ENCODE data around the gene OTP. TPM values are rescaled to one million over a fixed set of nuclear protein-coding genes. Genes with fewer than 3 reads are reported as not detected.
"Not testable (repeated sequence)": the region's sequence is repeated elsewhere in the genome, so short reads cannot be mapped to it uniquely, and the experiment has no call there.

Gene OTP
- polyA plus RNA-seq, 1 experiment, result not detected

DNA sequence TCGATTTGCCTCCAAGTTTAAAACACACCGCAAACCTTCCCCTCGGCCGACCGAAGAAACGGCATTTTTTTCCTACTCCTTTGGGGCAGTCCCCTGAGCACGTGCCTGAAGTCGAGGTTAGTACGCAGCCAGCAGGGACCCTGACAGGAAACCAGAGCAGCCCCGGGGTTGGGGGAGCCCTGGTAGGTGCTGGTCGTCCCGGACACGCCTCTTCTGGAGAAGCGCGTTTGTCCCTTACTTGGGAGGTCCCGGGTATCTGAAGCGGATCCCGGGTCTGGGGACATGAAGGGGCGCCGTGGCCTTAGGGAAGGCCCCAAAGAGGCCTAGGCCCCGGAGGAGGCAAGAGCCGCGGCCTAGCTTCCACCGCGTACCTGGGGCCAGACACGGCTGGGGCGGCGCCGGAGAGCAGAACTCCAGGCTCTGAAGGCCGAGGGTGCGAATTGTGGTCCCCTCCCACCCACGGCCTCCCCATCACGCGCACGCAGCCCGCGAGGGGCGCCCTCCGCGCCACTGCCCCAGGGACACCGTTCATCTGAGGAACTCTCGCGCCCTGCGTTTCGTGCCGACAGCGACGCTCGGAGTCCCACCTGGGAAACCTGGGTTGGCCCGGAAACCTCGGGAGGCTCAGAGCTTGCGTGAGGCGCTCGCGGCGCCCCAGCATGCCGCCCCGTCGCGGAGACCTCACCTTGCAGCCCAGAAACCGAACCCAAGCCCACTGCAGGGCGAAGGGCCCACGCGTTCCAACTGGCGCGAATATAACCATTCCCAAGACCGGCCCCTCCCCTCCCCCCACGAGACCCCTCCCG is 10.4 kb downstream of the OTP start:
- no peak overlapping the region for H3K4me3 ChIP-seq (ENCODE audit: low read depth, low read length)
- no peak overlapping the region for H3K27ac ChIP-seq (ENCODE audit: low read depth, low read length)
- no peak for DNase-seq (ENCODE audit: low read depth, low spot score)
- ChIA-PET POLR2A (interaction anchor here (0.7 kb wide), 1 partner anchor 264 kb away, joined by 3 read pairs; no protein-coding TSS in a partner anchor), CTCF (interaction anchor here (0.6 kb wide), 1 partner anchor 23 kb away, joined by 3 read pairs; no protein-coding TSS in a partner anchor)
- TF ChIP-seq, protein P1, sequence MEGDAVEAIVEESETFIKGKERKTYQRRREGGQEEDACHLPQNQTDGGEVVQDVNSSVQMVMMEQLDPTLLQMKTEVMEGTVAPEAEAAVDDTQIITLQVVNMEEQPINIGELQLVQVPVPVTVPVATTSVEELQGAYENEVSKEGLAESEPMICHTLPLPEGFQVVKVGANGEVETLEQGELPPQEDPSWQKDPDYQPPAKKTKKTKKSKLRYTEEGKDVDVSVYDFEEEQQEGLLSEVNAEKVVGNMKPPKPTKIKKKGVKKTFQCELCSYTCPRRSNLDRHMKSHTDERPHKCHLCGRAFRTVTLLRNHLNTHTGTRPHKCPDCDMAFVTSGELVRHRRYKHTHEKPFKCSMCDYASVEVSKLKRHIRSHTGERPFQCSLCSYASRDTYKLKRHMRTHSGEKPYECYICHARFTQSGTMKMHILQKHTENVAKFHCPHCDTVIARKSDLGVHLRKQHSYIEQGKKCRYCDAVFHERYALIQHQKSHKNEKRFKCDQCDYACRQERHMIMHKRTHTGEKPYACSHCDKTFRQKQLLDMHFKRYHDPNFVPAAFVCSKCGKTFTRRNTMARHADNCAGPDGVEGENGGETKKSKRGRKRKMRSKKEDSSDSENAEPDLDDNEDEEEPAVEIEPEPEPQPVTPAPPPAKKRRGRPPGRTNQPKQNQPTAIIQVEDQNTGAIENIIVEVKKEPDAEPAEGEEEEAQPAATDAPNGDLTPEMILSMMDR (IDR thresholded peaks at IDR 0.05; ENCODE audit: low read depth, low read length), result no peak
- H3K9me3 ChIP-seq (ENCODE audit: control insufficient read depth, insufficient read depth, low read length), result peaks cover 10% of the 10 kb centered on the region; the same call in 1 of the 2 replicates
- H3K27me3 ChIP-seq (ENCODE audit: control insufficient read depth, insufficient read depth, low read length), result peaks cover 72% of the 10 kb centered on the region

DNA sequence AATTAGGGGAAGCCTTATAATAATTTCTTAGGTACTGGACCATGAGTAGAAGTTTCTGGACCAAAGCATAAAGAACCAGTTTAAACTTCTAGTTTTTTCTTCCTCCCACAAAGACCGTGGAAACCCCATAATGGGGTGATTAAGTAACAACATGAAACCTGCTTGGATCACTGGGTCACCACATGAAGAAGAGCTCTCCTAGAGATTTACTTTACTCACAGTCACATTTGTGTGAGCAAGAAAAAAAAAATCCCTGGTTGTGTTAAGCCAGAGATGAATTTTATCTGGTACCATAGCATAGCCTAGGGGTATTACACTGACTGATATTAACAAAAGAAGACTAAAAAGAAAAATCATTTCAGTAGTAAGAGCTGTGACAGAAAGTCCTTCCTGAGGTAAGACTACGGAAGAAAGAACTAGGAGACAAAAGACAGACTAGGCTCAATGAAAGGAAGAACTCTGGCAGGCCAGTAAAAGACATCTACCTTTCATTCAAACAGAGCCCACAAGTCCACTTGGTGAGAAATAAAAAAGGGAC is 15.2 kb downstream of the OTP start:
- Histone ChIP-seq H3K27me3 (ENCODE audit: control insufficient read depth, insufficient read depth, low read length) (peaks cover 30% of the 10 kb centered on the region), H3K9me3 (ENCODE audit: control insufficient read depth, insufficient read depth, low read length) (peaks cover 5% of the 10 kb centered on the region; the same call in 1 of the 2 replicates), H3K27ac (ENCODE audit: low read depth, low read length) (no peak overlapping the region), H3K4me3 (ENCODE audit: low read depth, low read length) (no peak overlapping the region)
- ChIA-PET POLR2A (no interaction called here), CTCF (no interaction called here)
- TF ChIP-seq, protein P1 (IDR thresholded peaks at IDR 0.05; ENCODE audit: low read depth, low read length), result no peak
- DNase-seq (ENCODE audit: low read depth, low spot score), result no peak

DNA sequence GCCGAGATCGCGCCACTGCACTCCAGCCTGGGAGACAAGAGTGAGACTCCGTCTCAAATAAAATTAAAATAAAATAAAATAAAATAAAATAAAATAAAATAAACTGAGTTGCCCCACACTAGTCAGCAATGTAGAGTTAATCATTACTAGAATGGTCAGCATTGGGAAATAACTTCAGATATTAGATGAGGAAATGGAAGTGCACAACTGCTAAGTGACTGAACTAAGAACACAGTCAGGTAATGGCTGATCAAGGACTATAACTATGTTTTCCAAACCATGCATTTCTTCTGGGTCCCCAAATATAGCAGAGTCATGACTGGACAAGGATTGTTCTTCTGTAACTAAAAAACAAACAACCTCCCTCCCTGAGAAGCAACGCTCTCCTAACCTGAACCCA is 17.1 kb downstream of the OTP start:
- TF ChIP-seq, protein P1 (IDR thresholded peaks at IDR 0.05; ENCODE audit: low read depth, low read length), result no peak
- H3K9me3 ChIP-seq (ENCODE audit: control insufficient read depth, insufficient read depth, low read length), result no peaks in the 10 kb centered on the region
- ChIA-PET CTCF (no interaction called here), POLR2A (no interaction called here)
- peaks cover 14% of the 10 kb centered on the region for H3K27me3 ChIP-seq (ENCODE audit: control insufficient read depth, insufficient read depth, low read length)
- DNase-seq (ENCODE audit: low read depth, low spot score), result no peak
- H3K4me3 ChIP-seq (ENCODE audit: low read depth, low read length), result no peak overlapping the region
- no peak overlapping the region for H3K27ac ChIP-seq (ENCODE audit: low read depth, low read length)

DNA sequence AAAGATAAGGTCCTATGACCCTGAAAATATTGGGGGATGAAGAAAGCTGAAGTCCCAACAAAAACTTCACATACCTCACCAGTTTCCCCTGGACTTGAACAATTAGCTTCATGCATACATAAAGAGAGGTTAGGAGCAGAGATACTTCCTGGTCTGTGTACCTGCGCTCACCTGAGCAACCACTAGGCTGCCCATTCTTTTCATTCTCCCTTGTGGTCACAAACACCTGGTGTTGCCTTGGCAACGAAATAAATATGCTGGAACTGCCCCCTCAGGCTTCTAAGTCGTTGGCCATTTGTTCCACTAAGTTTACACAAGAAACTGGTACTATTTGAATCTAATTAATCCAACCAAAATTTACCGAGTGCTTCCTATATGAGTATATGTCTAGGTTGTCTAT is 18.1 kb downstream of the OTP start:
- TF ChIP-seq, protein P1 (IDR thresholded peaks at IDR 0.05; ENCODE audit: low read depth, low read length), result no peak
- no peak overlapping the region for H3K27ac ChIP-seq (ENCODE audit: low read depth, low read length)
- no peak for DNase-seq (ENCODE audit: low read depth, low spot score)
- ChIA-PET CTCF (no interaction called here), POLR2A (interaction anchor here (0.7 kb wide), 1 partner anchor 41 kb away, joined by 5 read pairs; no protein-coding TSS in a partner anchor)
- H3K4me3 ChIP-seq (ENCODE audit: low read depth, low read length), result no peak overlapping the region
- peaks cover 7% of the 10 kb centered on the region for H3K27me3 ChIP-seq (ENCODE audit: control insufficient read depth, insufficient read depth, low read length)
- no peaks in the 10 kb centered on the region for H3K9me3 ChIP-seq (ENCODE audit: control insufficient read depth, insufficient read depth, low read length)

DNA sequence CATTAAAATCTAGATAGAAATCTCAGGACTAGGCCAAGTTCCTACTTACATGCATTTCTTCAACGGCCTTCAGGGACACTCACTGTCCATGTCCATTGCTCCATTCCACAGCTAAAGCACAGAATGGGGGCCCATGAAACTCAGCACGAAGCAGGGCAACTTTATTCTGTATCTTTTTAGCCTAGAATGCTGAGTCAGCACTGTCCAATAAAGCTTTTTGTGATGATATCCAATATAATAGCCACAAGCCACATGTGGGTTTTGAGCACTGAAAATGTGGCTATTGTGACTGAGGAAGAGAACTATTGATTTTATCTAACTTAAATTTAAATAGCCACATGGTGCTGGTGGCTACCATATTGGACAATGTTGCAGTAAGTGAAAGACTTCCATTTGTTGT is 21.6 kb downstream of the OTP start:
- TF ChIP-seq, protein P1 (IDR thresholded peaks at IDR 0.05; ENCODE audit: low read depth, low read length), result no peak
- Histone ChIP-seq H3K9me3 (ENCODE audit: control insufficient read depth, insufficient read depth, low read length) (no peaks in the 10 kb centered on the region), H3K4me3 (ENCODE audit: low read depth, low read length) (no peak overlapping the region), H3K27ac (ENCODE audit: low read depth, low read length) (no peak overlapping the region), H3K27me3 (ENCODE audit: control insufficient read depth, insufficient read depth, low read length) (peaks cover 2% of the 10 kb centered on the region)
- ChIA-PET CTCF (no interaction called here), POLR2A (interaction anchor here (0.5 kb wide), 1 partner anchor 181 kb away, joined by 4 read pairs; no protein-coding TSS in a partner anchor)
- DNase-seq (ENCODE audit: low read depth, low spot score), result no peak

DNA sequence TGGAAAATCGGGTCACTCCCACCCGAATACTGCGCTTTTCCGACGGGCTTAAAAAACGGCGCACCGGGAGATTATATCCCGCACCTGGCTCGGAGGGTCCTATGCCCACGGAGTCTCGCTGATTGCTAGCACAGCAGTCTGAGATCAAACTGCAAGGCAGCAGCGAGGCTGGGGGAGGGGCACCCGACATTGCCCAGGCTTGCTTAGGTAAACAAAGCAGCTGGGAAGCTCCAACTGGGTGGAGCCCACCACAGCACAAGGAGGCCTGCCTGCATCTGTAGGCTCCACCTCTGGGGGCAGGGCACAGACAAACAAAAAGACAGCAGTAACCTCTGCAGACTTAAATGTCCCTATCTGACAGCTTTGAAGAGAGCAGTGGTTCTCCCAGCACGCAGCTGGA is 29.6 kb downstream of the OTP start:
- DNase-seq (ENCODE audit: low read depth, low spot score); H3K9me3 ChIP-seq (ENCODE audit: control insufficient read depth, insufficient read depth, low read length); H3K27me3 ChIP-seq (ENCODE audit: control insufficient read depth, insufficient read depth, low read length); H3K4me3 ChIP-seq (ENCODE audit: low read depth, low read length); H3K27ac ChIP-seq (ENCODE audit: low read depth, low read length); CTCF ChIA-PET; POLR2A ChIA-PET: not testable (repeated sequence)
